AG10803 (cell line): ENCODE data around the gene DIPK1B.

Experiments
- DNase-seq: peaks from one replicate; pipeline ENCODE4 v3.0.0; 2010; ENCODE audit warnings: low read depth
- H3K4me3 ChIP-seq: 2 replicates; pipeline ENCODE4 v1.5.1; 2011; ENCODE audit warnings: mild to moderate bottlenecking, low read length, control low read depth
- CTCF ChIP-seq: conservative IDR thresholded peaks from 2 replicates; pipeline ENCODE4 v1.5.1; 2011; ENCODE audit warnings: mild to moderate bottlenecking, low read length, control low read depth, inconsistent platforms

The DIPK1B gene

GRCh38 chr9:136684799-136685198 lies 27.6 kb upstream of the DIPK1B start:
- no peak for TF ChIP-seq CTCF
- no peak for DNase-seq
- H3K4me3 ChIP-seq, result no peak overlapping the region

DNA sequence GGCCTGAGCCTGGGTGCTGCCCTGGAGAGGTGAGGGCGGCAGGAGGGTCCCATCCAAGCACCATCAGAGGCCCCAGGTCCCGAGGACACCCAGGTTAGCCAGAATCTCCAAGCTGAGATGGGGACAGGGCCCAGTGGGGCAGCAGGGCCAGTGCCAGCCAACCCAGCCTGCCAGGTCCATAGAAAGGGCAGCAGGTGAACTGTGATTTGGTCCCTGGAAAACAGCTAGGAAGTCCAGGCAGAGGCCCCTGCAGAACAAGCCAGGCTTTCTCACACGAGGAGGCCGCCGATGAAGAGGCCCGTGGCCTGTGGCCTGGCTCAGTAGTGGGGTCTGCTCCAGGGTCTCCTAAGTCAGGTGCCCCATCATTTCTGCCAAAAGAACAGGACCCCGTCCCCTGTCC lies 27.2 kb upstream of the DIPK1B start:
- no peak for TF ChIP-seq CTCF
- DNase-seq, result no peak
- H3K4me3 ChIP-seq, result no peak overlapping the region

GRCh38 chr9:136685790-136686533 lies 26.4 kb upstream of the DIPK1B start:
- peak overlapping the region; percentile 76 for H3K4me3 ChIP-seq
- peak; percentile 22; the same call in 1 of the 2 replicates for TF ChIP-seq CTCF
- peak; percentile 20 for DNase-seq

DNA sequence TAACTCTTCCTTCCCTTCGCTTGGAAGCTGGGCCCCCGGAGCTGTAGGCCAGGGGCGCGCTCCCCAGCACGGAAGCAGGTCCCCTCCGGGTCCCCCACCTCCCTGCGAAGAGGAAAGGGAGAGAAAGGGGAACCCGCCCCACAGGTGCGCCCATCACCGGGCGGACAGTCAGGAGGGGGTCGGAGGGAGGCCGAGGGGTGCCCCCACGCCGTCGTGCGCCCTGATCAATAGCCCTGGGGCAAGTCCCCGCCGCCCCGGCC lies 25.9 kb upstream of the DIPK1B start:
- DNase-seq, result no peak
- TF ChIP-seq CTCF, result no peak
- H3K4me3 ChIP-seq, result peak overlapping the region; percentile 76

DNA sequence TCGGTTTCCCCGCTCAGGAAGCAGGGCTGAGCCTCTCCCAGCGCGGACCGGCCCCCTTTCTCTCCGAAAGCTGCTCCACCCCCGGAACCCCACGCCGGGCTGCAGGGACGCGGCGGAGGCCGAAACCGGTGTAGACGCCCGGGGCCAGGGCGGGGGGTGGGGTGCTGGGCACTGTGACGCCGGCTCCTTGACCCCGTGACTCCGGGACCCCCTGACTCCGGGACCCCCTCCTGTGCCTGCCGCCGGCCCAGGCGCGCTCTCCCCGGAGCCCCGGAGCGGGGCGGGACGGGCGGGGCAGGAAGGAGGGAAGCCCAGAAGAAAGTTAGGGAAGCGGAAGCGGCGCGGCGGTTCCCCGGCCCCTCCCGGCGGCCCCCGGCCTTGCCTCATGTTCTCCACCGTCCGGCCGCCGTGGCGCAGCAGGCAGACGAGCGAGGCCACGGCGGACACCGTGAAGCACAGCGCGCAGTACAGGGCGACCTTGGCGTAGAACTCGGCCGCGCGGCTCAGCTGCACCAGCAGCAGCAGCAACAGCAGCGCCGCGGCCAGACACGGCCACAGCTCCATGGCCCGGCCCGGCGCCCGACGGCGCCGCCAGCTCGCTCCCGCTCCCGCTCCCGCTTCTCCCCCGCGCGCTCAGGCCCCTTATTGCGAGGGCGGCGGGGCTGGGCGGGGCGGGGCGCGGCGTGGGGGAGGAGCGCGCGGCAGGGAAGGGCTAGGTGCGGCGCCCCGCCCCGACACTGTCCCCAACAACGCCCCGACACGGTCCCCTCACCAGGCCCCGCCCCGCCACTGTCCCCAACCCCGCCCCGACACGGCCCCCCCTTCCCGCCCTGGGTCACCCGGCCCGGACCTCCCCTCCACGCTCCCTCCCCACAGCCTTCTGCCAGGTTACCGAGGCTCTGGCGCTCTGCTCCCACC lies 25.3 kb upstream of the DIPK1B start, which contains the start of gene AGPAT2:
TSS of gene AGPAT2 (minus strand) at position 664 of the 918 bp plus-strand sequence. CDS start at position 564, 100 bp downstream.
- no peak for TF ChIP-seq CTCF
- DNase-seq, result peak; percentile 47

DNA sequence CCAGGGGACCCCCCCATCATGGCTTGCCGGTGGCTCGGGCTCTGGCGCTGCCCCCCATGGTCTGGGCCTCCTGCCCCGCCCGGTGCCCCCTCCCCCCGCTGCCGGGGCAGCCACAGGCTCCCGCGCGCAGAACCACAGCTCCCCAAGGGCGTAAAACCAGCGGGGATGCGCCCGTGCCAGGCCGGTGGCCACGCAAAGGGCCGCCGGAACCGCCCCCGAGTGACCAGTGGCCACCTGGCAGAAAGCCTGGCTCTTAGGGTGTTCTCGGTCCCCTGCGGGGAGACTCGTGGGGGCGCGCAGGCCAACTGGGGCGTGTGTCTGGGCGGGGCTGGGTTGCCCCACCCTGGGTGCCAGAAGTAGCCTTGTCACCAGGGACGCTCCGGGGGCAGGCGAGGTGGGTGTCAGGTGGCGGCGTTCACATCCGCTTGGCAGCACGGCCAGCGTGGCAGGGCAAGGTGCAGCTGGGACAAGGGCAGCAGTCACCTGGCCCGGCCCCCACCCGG lies 24.6 kb upstream of the DIPK1B start:
- no peak for TF ChIP-seq CTCF
- no peak overlapping the region for H3K4me3 ChIP-seq
- no peak for DNase-seq

More for the DNA sequence above, 25.3 kb upstream of the DIPK1B start, which contains the start of gene AGPAT2:
- peak within 1 kb of the TSS; percentile 76 for H3K4me3 ChIP-seq
